Upper lobe of left lung (tissue), 6 donors: ENCODE measurements around the gene FHIT. TPM values are rescaled to one million over a fixed set of nuclear protein-coding genes. Genes with fewer than 3 reads are reported as not detected.

Source experiments
- ATAC-seq, 2 donors: fragments of 200-7000 bp; cut with Tn5 transposase; one replicate each; pipeline ENCODE4 v1.9.1; 2022; ENCODE audit warnings: mild to moderate bottlenecking in 2 of 2, moderate library complexity in 2 of 2; ENCODE audit not compliant: low FRiP score in 2 of 2
- DNase-seq, 2 donors: peaks; one replicate each; pipeline ENCODE4 v3.0.0-alpha.2; 2019 to 2020
- H3K27ac ChIP-seq, 4 donors: fragments of 200-600 bp; sonication (generic); one replicate each; pipeline ENCODE4 v1.5.1; 2016 to 2019
- H3K27me3 ChIP-seq, 4 donors: fragments of 200-600 bp; sonication (generic); one replicate each; pipeline ENCODE4 v1.5.1; 2017 to 2019
- H3K36me3 ChIP-seq, 4 donors: fragments of 200-600 bp; sonication (generic); one replicate each; pipeline ENCODE4 v1.5.1; 2016 to 2019
- H3K4me1 ChIP-seq, 4 donors: fragments of 200-600 bp; sonication (generic); one replicate each; pipeline ENCODE4 v1.5.1; 2018 to 2019
- H3K4me3 ChIP-seq, 4 donors: fragments of 200-600 bp; sonication (generic); one replicate each; pipeline ENCODE4 v1.5.1; 2017 to 2019; ENCODE audit warnings: mild to moderate bottlenecking in 2 of 4, moderate library complexity in 1 of 4
- H3K9me3 ChIP-seq, 4 donors: fragments of 200-600 bp; sonication (generic); one replicate each; pipeline ENCODE4 v1.5.1; 2018 to 2019
- CTCF ChIP-seq, 6 experiments: fragments of 450-650 bp in 4 of 6; fragments of 200-600 bp in 2 of 6; sonication (generic) in 2 of 6; IDR thresholded peaks; one replicate each; pipeline ENCODE4 v1.5.1; 2016 to 2019; ENCODE audit warnings: antibody characterized with exemption in 6 of 6
- EP300 ChIP-seq, 4 donors: sonication (generic); formaldehyde crosslinking; IDR thresholded peaks; one replicate each; pipeline ENCODE4 v1.5.1; 2017; ENCODE audit warnings: antibody characterized with exemption in 4 of 4, control low read depth in 2 of 4
- POLR2A ChIP-seq, 4 donors: fragments of 450-650 bp; IDR thresholded peaks; one replicate each; pipeline ENCODE4 v1.5.1; 2016 to 2017; ENCODE audit warnings: antibody characterized with exemption in 4 of 4, mild to moderate bottlenecking in 2 of 4
- POLR2AphosphoS5 ChIP-seq, 2 donors: sonication (generic); formaldehyde crosslinking; IDR thresholded peaks; one replicate each; pipeline ENCODE4 v1.5.1; 2017; ENCODE audit warnings: antibody characterized with exemption in 2 of 2
- WGBS, 2 donors: methylation state at CpG; one replicate each; pipeline ENCODE4 v1.1.5; 2017 to 2018; 5-methylcytosine and 5-hydroxymethylcytosine counted together
- total RNA-seq, 6 donors: library from RNA; depleted of rRNA in 4 of 6; stranded (reverse); fragments of >200 nt in 4 of 6; gene quantifications; one replicate each; pipeline versions ENCODE4 v1.1.0 to v1.2.1, GENCODE V29; 2016 to 2021
- donor health status: DM: no; HTN: no; CAD: no; lungs with moderate emphysema.
- donor health status: DM: no; HTN: yes; CAD: no; lungs with severe emphysema.

Gene FHIT
- total RNA-seq, 6 donors from 2014 or later: 6.8 to 56.6 (median 11.1) TPM

- DNase-seq: peak in 1 of 2 donors; percentile 72
- Histone ChIP-seq H3K36me3 (no peaks in the 10 kb centered on the region), H3K27ac (no peak overlapping the region), H3K27me3 (no peaks in the 10 kb centered on the region), H3K9me3 (no peaks in the 10 kb centered on the region), H3K4me3 (no peak overlapping the region), H3K4me1 (no peaks in the 10 kb centered on the region)
- peak; percentile 89 to 94 for ATAC-seq
- WGBS, 2 donors: 28 to 31% methylated on average over 7 of the region's 7 CpGs
- TF ChIP-seq POLR2A (IDR thresholded peaks at IDR 0.05) (no peak), CTCF (IDR thresholded peaks at IDR 0.05) (peak; percentile 68 to 91 (median 85)), POLR2AphosphoS5 (IDR thresholded peaks at IDR 0.05) (no peak), EP300 (IDR thresholded peaks at IDR 0.05) (no peak)
These were observed 1393.5 kb downstream of the FHIT start for GRCh38 chr3:59857589-59858346.

GRCh38 chr3:59856934-59857460 lies 1394.3 kb downstream of the FHIT start:
- Histone ChIP-seq H3K27me3 (no peaks in the 10 kb centered on the region), H3K9me3 (no peaks in the 10 kb centered on the region), H3K36me3 (no peaks in the 10 kb centered on the region), H3K4me3 (no peak overlapping the region), H3K4me1 (no peaks in the 10 kb centered on the region), H3K27ac (no peak overlapping the region)
- 72 to 80% methylated on average over 7 of the region's 7 CpGs for WGBS, 2 donors
- ATAC-seq (no peak), DNase-seq (no peak)
- TF ChIP-seq POLR2AphosphoS5 (IDR thresholded peaks at IDR 0.05): no peak
- TF ChIP-seq EP300 (IDR thresholded peaks at IDR 0.05): no peak

GRCh38 chr3:59854061-59854709 lies 1397.1 kb downstream of the FHIT start:
- Histone ChIP-seq H3K27ac (no peak overlapping the region), H3K4me1 (no peaks in the 10 kb centered on the region), H3K27me3 (no peaks in the 10 kb centered on the region), H3K9me3 (no peaks in the 10 kb centered on the region), H3K4me3 (no peak overlapping the region), H3K36me3 (no peaks in the 10 kb centered on the region)
- ATAC-seq (no peak), DNase-seq (no peak)
- TF ChIP-seq POLR2AphosphoS5 (IDR thresholded peaks at IDR 0.05): no peak
- no peak for TF ChIP-seq POLR2A (IDR thresholded peaks at IDR 0.05)
- no peak for TF ChIP-seq EP300 (IDR thresholded peaks at IDR 0.05)
- TF ChIP-seq CTCF (IDR thresholded peaks at IDR 0.05): no peak
- 68 to 75% methylated on average over 12 of the region's 12 CpGs for WGBS, 2 donors

- H3K4me3 ChIP-seq: no peak overlapping the region
- H3K36me3 ChIP-seq: no peaks in the 10 kb centered on the region
- H3K27me3 ChIP-seq: no peaks in the 10 kb centered on the region
- WGBS, 2 donors: 89 to 95% methylated on average over 2 of the region's 2 CpGs
- no peak for TF ChIP-seq CTCF (IDR thresholded peaks at IDR 0.05)
- no peak for TF ChIP-seq POLR2AphosphoS5 (IDR thresholded peaks at IDR 0.05)
- no peak for TF ChIP-seq EP300 (IDR thresholded peaks at IDR 0.05)
- TF ChIP-seq POLR2A (IDR thresholded peaks at IDR 0.05): no peak
- DNase-seq (no peak), ATAC-seq (no peak)
- H3K4me1 ChIP-seq: no peaks in the 10 kb centered on the region
- H3K9me3 ChIP-seq: no peaks in the 10 kb centered on the region
- no peak overlapping the region for H3K27ac ChIP-seq
These were observed 1400.8 kb downstream of the FHIT start for GRCh38 chr3:59850417-59850816.

- Histone ChIP-seq H3K4me3 (no peak overlapping the region), H3K36me3 (no peaks in the 10 kb centered on the region), H3K27me3 (no peaks in the 10 kb centered on the region), H3K9me3 (no peaks in the 10 kb centered on the region), H3K27ac (no peak overlapping the region), H3K4me1 (no peaks in the 10 kb centered on the region)
- DNase-seq (no peak), ATAC-seq (no peak)
- TF ChIP-seq EP300 (IDR thresholded peaks at IDR 0.05): no peak
- 78 to 97% methylated on average over 1 of the region's 1 CpG for WGBS, 2 donors
These were observed 1405.9 kb downstream of the FHIT start for GRCh38 chr3:59845386-59845785.
